HG02884 (cell line): Measurements from ENCODE around the gene EGFL8.
A peak's percentile ranks its signal among the peaks of the same experiment; 100 is the strongest.
"Not testable (repeated sequence)": the region's sequence is repeated elsewhere in the genome, so short reads cannot be mapped to it uniquely, and the experiment has no call there.

Experiments used
- ATAC-seq: cut with Tn5 transposase; IDR thresholded peaks from one replicate; pipeline ENCODE4 v1.9.1; 2021; ENCODE audit warnings: mild to moderate bottlenecking, moderate library complexity; ENCODE audit not compliant: unreplicated experiment

The EGFL8 gene

DNA sequence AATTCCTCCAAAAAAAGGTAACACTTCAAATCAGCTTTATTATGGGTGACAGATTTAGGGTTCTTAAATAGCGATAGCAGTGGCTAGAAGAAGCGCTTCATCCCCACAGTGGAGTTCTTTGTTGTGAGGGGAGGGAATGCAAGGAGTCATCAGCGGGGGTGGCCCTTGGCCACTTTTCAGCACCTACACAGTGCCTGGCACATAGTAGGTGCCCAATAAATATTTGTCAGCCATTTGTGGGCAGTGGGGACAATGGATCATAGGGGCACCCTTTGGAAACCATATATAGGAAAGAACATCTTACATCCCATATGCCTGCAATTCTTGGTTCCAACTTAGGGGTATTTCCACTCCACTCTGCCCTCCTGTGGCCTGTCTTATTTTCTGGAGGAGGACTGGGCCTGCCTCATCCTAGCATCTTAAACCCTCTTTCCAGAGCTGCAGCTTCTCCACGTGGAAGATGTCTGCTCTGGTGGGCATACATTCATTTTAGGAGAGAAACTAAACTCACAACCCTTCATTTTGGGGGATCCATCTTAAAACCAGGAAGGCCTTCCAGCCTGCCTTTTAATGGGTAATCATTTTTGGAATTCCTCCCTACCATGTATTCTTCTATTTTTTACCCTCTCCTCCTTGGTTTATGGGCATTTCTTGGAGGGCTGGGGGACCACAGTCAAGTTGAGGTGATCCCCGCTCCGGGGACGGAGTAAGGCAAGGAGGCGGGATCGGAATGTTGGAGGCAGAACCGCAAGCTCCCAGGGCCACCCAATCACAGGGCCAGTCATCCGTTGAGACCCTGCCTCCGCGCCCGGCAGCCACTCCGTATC lies 30.6 kb downstream of the EGFL8 start:
- ATAC-seq, result no peak

DNA sequence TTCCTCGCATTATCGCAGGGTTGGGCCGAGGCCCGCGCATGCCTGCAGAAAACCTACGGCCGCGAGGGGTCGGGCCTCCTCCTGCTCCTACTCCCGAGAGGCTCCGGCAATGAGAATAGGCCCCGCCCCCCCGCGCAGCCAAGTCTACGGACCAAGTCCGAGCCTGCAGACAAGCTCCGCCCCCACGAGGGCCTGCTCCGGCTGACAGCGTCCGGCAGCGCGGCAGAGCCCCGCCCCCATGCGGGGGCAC lies 31.2 kb downstream of the EGFL8 start:
- ATAC-seq, result peak; percentile 69

DNA sequence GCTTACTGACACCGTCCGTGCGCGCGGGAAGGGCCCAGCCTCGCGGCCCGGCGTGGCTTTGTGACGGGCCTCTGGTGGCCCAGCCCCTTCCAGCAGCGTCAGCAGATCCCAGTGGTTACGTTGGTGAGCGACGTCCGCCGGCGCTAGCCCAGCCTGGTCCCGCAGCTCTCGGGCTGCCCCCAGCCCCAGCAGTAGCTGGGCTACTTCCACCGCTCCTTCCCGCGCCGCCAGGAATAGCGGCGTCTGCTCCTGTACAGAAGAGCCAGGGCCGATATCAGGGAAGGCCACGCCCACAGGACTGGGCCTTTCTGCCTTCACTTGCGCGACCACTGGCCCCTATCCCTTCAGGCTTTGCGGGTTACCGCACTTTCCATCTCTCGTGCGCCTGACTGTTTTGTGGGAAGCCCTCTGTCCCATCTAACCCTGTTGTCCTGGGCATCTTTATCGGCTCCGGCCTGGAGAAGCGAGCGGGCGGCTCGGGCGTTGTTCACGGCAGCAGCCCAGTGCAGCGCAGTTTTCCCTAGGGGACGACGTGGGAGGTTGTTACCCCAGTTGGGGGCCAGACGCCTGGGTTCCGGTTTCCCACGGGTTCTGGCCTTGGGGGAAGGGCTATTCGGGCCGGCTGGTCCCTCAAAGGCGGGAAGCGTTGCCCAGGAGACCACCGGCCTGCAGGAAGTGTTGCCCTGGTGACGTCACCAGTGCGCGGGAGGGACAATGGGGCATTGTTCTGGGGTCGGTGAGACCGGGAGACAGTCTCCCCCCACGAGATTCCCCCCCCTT lies 31.7 kb downstream of the EGFL8 start:
- ATAC-seq, result peak; percentile 77

DNA sequence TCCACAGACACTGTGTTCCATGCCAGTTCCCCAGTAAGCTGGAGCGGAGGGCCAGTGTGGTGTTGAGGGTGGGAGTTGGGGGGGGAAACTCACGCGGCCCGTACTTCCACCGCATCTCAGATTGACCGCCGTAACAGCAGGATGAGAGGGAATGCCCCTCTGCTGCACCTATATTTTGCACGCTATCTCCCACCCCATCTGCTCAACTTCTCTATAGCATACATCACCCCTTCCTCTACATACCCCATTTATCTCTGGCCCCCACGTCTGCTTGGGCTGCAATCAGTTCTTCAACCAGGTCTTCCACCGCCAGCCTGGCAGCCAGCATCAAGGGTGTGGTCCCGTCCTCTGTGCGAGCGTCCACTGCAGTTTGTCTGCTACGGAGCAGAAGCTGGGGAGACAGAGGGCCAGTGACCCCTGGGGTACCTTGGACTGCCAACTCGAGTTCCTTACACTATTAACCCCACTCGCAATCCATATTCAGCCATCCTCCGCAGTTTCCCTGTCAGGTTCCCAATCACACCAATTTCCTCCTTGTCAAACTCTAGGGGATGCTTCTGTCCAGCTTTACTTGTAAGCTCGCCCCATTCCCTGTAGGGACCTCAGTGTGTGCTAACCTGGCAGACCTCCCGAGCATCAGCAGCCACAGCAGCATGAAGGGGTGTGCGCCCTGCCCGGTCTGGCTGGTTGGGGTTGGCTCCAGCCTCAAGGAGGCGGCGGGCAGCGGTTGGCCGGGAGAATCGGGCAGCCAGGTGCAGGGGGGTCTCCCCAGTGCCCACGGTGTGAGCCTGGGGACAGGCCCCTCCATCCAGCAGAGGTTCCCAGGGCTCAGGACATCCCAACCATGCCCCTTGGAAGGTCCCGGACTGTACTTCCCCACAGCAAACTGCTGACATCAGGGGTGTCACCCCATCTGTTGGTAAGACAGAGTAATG lies 32.6 kb downstream of the EGFL8 start:
- ATAC-seq, result no peak

DNA sequence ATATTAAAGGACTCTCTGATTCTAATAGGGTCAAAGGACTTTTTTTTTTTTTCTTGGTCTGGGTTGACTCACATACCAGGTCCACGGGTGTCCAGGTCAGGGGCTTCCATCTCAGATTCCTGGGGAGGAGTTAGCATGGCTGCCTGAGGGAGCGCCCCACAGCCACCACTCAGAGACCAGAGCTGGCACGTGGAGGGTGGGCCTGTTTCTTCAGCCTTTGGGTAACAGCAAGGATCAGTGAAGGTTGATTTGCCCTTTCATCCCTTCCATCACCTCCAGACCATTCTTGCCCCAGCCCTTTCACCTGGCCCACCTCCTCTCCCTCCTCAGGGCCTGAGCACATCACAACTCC lies 33.9 kb downstream of the EGFL8 start:
- ATAC-seq, result no peak

DNA sequence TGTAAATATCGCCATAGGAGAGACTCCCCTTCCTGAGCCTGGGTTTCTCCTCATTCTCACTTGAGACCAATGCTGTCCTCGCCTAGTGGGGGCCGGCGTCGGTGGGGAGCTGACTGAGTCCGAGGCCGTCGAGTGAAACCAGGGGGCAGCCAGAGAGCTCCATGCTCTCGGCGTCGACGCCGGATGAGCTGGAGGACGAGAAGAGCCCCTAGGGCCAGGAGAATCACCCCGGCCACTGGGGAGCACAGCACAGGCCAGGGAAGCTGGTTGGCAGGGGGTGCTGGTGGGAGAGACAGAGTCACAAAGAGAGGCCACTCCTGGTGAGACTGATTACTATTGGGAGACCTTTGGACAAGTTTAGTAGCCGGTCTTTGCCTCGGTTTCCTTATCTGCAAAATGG lies 34.5 kb downstream of the EGFL8 start:
- no peak for ATAC-seq

DNA sequence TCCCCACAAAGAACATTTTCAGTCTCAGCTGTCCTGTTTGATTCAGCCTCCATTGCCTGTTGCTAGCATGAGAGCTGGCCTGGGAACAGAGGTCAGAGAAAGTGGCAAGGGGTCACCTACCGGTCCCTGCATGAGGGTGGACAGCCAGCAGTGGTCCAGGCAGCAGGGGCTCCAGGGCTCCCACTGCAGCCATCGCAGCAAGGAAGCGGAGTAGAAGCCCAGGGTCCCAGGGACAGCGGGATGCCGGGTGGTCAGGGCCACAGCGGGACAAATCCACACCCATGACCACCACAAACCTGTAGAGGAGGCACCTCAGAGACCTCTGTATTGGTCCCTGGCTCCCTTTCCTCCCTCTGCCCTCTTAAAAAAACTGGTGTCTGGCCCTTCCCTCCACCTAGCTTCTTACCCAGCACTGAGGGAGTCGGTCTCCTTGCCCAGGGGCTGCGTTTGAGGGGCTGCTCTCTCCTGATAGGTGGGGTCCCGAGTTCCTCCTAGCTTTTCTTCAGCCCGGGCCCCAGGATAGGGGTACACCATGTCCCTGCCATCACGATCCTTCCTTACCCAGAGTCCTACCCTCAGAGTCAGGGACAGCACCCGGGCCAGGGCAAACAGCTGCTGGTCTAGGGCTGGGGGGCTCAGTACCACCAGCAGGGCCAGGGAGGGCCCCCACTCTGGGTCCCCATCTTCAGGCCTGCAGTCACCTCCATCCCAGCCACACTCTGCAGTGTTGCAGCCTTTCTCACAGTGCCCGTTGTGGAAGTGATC lies 36.5 kb downstream of the EGFL8 start:
- ATAC-seq, result no peak

DNA sequence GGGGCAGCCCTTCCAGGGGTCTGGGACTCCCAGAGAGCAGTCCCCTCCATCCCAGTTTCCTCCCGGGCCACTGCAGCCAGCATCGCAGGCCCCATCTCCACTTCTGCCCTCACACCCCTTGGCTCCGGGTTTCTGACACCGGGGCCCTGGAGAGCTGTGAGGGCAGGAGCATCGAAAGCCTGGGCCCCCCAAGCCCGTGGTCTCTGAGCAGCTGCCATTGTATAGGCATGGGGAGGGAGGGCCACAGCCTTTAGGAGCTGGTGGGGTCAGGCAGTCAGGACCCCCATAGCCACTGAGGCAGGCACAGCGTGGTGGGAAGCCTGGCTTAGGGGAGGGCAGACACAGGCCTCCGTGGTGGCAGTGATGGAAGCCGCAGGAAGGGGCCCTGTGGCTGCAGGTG lies 37.8 kb downstream of the EGFL8 start:
- no peak for ATAC-seq

DNA sequence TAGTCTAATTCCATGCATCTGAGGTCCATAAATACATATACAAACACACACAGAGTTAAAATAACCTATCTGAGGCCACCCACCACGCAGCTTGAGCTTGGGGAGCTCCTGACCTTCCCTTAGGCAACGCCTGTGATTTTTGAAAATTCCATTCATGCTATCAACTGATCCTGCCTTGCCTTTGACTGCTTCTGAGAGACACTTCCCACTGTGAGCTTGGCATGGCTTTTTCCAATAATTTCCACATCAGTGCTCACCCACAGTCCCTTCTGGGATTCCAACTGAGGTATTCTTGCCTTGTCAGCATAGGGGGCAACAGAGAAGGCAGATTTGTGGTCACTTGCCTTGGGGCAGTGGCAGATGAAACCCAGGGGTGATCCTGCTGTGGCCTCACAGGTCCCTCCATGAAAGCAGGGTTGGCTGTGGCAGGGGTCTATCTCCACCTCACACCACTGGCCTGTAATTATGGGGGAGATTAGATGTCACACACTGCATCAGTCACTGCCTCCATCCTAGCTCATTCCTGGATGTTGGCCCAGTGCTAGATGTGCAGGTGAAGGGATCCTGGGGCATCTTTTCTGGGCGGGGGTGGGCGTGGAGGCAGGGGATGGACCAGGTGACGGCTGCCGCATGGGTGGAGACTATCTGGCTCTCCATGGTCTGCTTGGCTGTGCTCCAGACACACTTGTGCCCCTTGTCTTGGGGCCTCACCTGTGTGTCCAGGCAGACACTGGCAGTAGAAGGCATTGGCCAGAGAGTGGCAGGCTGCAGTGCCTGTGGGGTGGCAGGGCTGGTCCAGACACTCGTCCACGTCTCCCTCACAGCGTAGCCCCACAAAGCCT lies 39.3 kb downstream of the EGFL8 start:
- ATAC-seq, result no peak

DNA sequence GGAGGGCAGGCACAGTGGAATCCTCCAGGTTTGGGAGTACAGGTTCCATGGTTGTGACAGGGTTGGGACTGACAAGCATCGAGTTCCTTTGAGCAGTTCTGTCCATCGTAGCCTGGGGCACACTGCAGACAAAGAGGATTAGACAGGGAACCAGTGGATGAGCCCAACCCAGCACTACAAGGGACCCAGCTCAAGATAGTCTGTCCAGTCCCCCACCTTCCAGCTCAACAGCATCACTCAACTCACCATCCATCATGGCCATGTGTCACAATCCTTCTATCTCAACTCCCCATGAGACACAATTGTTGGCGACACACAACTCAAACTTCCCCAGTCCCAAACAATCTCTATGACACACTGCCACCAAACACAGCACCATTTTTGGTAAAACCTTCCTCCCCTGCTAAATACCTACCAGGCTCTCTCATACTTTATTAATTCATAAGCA lies 39.9 kb downstream of the EGFL8 start:
- no peak for ATAC-seq

DNA sequence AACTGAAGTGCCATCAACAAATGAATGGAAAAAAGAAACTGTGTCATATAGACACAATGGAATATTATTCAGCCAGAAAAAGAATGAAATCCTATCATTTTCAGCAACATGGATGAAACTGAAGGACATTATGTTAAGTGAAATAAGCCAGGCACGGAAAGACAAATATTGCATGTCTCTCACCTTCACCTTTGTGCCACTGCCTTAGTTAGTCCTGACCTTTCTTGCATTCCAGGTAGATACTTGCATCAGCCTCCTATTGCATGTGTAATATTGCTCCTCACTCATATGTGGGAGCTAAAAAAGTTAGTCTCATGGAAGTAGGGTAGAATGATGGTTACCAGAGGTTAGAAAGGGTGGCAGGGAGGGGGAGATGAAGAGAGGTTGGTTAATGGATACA lies 44.6 kb downstream of the EGFL8 start:
- no peak for ATAC-seq

DNA sequence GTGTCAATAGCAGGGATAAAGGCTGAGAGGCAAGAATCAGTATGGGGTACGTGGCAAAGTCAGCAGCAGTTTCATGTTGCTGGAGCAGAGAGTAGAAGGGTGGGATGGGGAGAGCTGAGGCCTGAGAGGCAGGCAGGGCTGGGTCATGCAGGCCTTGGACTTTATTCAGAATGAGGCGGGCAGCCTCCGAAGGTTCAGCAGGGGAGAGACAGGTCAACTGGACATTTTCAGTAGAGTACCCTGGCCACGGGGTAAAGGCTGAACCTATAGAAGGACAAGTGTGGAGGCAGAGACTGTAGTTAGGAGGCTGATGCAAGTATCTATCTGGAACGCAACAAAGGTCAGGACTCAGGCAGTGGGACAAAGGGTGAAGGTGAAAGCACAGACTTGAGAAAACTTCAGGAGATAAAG lies 45.8 kb downstream of the EGFL8 start:
- no peak for ATAC-seq

DNA sequence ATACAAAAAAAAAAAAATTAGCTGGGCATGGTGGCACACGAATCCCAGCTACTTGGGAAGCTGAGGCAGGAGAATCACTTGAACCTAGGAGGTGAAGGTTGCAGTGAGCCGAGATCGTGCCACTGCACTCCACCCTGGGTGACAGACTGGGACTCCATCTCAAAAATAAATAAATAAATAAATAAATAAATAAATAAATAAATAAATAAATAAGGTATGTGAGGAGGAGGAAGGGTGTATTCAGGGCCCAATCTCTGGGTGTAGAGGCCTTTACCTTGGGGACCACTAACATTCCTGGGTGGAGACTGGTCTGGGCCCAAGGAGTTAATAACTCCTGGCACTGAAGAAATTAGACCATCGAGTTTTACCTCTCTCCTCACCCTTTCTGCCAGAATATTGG lies 47.0 kb downstream of the EGFL8 start:
- ATAC-seq, result not testable (repeated sequence)

DNA sequence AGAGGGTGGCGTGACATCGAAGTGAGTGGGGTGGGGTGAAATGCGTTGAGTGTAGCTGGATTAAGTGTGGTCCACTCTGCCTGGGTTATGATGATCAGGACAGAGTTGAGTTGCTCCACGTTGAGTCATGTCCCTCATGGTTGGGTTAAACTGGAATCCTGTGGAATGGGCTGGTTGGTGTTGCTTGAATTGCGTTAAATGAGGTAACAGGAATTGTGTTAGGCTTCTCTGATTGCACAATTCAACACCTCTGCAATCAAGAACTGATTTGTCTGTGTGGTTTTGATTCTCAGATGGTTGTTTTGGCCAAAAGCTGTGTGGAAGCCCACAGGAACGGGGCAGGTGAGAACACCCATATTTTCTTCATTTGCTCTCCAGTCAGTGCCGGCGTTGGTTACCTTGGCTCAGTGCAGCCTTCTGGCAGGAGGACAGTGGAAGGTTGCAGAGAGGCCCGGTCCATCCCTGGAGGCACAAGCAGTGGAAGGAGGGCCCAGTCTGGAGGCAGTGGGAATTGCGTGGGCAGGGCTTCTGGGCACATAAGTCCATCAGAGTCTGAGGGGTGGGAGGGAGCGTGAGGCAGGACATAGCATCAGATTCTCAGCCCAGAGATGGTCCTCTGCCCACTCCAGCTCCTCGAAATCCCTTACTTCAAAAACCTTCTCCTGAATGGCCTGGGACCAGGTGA lies 47.8 kb downstream of the EGFL8 start:
- ATAC-seq, result no peak

DNA sequence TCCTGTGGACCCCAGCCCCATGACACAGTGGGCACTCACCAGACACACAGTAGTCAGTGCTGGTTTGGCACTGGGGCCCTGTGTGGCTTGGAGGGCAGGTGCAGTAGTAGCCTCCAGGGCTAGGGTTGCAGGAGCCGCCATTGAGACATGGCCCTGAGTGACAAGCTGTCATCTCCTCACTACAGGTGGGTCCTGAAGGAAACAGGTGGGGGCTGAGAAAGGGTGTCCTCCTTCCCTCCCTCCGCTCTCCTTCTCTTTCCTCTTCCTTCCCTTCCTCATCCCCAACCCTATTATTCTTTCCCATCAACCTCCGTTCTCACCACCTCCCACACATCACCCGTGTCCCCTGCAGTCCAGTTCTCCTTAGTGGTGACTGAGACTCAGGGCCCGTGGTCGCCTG lies 49.3 kb downstream of the EGFL8 start:
- no peak for ATAC-seq

DNA sequence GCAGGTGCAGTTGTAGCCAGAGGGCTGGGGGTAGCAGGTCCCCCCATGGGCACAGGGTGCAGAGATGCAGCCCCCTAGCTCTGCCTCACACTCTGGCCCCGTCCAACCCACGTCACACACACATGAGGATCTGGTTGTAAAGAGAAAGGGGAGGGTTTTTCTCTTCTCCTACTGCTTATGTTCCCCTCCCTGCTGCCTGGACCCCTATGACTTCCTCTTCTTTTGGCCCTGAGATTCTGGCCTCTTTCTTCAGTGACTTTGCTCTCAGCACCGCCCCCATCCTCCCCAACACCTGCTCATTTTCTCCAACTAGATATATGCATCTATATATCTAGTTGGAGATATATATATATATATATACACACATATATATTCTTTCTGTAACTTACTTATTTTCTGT lies 49.7 kb downstream of the EGFL8 start:
- no peak for ATAC-seq

DNA sequence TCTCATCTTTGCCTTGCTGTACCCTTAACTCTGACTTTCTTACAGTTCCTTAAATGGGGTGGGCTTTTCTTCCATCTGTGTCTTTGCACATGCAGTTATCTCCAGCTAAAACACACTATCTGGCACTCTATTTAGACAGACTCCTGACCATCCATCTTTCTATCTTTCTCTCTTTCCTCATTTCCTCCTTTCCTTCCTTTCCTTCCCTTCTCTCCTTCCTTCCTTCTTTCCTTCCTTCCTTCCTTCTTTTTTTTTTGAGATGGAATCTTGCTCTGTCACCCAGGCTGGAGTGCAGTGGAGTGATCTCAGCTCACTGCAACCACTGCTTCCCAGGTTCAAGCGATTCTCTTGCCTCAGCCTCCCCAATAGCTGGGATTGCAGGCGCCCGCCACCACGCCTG lies 51.2 kb downstream of the EGFL8 start:
- no peak for ATAC-seq

DNA sequence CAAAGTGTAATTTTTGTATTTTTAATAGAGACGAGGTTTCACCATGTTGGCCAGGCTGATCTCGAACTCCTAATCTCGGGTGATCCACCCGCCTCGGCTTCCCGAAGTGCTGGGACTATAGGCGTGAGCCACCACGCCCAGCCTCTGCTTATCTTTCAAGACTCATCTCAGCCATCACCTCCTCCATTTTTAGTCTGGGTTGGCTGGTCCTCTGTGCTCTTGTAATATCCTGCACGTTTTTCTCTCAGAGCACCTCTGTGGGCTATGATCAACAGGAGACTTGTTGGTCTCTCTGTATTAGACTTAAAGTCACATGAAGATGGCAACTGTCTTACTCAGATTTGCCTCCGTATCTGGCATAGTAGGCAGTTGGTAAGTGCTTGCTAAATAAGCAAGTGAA lies 51.9 kb downstream of the EGFL8 start:
- no peak for ATAC-seq

DNA sequence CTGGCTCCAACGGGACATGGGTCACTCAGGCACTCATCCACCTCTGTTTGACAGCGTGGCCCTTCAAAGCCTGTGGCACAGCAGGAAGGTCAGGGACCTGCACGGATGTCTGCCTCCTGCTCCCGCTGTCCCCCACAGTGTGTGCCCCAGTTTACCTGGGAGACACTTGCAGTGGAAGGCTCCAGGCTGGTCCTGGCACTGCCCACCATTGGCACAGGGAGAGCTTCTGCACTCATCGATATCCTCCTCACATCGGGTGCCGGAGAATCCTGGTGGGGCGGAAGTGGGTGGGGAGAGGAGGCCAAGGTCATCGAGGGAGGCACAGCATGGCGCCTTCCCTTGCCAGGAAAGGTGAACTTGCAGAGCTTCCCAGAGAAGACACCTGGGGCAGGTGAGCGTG lies 52.6 kb downstream of the EGFL8 start:
- no peak for ATAC-seq
